SK-N-MC (cell line): ENCODE data around the gene FBXO40.

ENCODE experiments used
- EZH2 ChIP-seq: fragments of 200-600 bp; sonication (generic); IDR thresholded peaks from one replicate; pipeline ENCODE4 v1.6.1; 2017; ENCODE audit warnings: antibody characterized with exemption
- POLR2AphosphoS5 ChIP-seq: IDR thresholded peaks from 2 replicates; pipeline ENCODE4 v1.6.1; 2012; ENCODE audit warnings: mild to moderate bottlenecking, low read depth, low read length, borderline replicate concordance

DNA sequence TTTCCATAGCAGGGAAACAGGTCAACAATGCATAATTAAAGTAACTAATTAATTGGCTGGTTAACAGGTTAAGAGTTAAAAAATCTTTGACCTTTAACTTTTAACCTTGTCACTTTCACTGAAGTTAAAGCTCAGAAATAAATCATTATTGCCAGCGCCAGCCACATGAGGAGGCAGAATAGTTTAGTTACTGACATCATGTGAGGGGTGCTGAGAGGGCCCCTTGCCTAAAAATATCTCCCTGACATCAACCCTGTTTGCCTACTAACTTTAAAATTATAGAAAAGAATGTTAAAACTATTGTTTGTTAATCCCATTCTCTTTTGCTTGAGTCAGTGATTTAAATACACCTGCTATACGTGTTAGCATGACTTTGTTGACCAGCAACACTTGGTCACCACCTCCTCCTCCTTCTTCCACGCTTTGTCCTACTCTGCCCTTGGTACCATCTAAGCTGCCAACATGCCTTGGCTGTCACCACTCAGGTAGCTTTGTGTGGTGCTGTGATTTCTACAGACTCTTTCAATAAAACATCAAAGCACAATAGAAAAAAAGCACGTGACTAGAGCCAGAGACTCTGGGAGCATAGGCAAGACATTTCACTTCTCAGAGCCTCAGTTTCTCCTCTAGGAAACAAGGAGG, 2.7 kb downstream of the FBXO40 start:
- TF ChIP-seq EZH2: no peak
- TF ChIP-seq POLR2AphosphoS5: no peak
